Colon (tissue), 2 donors: ENCODE results near the gene BID.

Experiments used
- FAIRE-seq: peaks from 2 replicates; lab custom pipeline; 2012; peaks lifted over from hg19 to GRCh38; lab: Jason Lieb, UNC
- donor health status: control.
- donor health status: control.

Gene BID

GRCh38 chr22:17783312-17783711 is 9.0 kb upstream of the BID start:
- no peak for FAIRE-seq

GRCh38 chr22:17782621-17783020 is 8.4 kb upstream of the BID start:
- no peak for FAIRE-seq

GRCh38 chr22:17782158-17782557 is 7.9 kb upstream of the BID start:
- FAIRE-seq, result no peak

GRCh38 chr22:17781319-17782031 is 7.2 kb upstream of the BID start:
- no peak for FAIRE-seq

- no peak for FAIRE-seq
Measured at GRCh38 chr22:17780741-17781318, 6.6 kb upstream of the BID start.

- FAIRE-seq, result no peak
Measured at GRCh38 chr22:17780116-17780740, 6.0 kb upstream of the BID start.

GRCh38 chr22:17779286-17780115 is 5.2 kb upstream of the BID start:
- no peak for FAIRE-seq

GRCh38 chr22:17778412-17778976 is 4.2 kb upstream of the BID start:
- no peak for FAIRE-seq

GRCh38 chr22:17777717-17778044 is 3.4 kb upstream of the BID start:
- no peak for FAIRE-seq

- no peak for FAIRE-seq
Measured at GRCh38 chr22:17777005-17777716, 2.9 kb upstream of the BID start.

GRCh38 chr22:17775781-17776465 is 1.7 kb upstream of the BID start:
- FAIRE-seq, result no peak

- FAIRE-seq, result no peak
Measured at GRCh38 chr22:17774926-17775685, 837 bp upstream of the BID start.

GRCh38 chr22:17773606-17774205 is 563 bp downstream of the BID start:
- no peak for FAIRE-seq

GRCh38 chr22:17772958-17773605 is 1.2 kb downstream of the BID start:
- FAIRE-seq, result no peak

- FAIRE-seq, result no peak
Measured at GRCh38 chr22:17772249-17772957, 1.9 kb downstream of the BID start.

- FAIRE-seq, result no peak
Measured at GRCh38 chr22:17770180-17771077, 3.8 kb downstream of the BID start.

GRCh38 chr22:17769716-17770082 is 4.6 kb downstream of the BID start:
- FAIRE-seq, result no peak
